GM12878 (cell line): ENCODE data around the gene XPO6. TPM values are rescaled to one million over a fixed set of nuclear protein-coding genes. Genes with fewer than 3 reads are reported as not detected.

Experiments
- CREM ChIP-seq: IDR thresholded peaks from 2 replicates; pipeline ENCODE4 v1.6.1; 2014; ENCODE audit warnings: antibody characterized with exemption, low read depth
- EED ChIP-seq: sonication (generic); IDR thresholded peaks from 2 replicates; pipeline ENCODE4 v1.6.1; 2016; ENCODE audit warnings: antibody characterized with exemption, low read depth
- FOXM1 ChIP-seq: IDR thresholded peaks from 2 replicates; pipeline ENCODE4 v1.6.1; 2012; ENCODE audit warnings: low read depth, mild to moderate bottlenecking, inconsistent platforms, low read length, moderate library complexity
- GABPA ChIP-seq: IDR thresholded peaks from 2 replicates; pipeline ENCODE4 v1.6.1; 2014; ENCODE audit warnings: antibody characterized with exemption, low read depth, mild to moderate bottlenecking, inconsistent platforms
- GATAD2B ChIP-seq: fragments of 450-650 bp; conservative IDR thresholded peaks from 2 replicates; pipeline ENCODE4 v1.6.1; 2017; ENCODE audit warnings: low read depth, mild to moderate bottlenecking, moderate library complexity
- MLLT1 ChIP-seq: fragments of 450-650 bp; IDR thresholded peaks from 2 replicates; pipeline ENCODE4 v1.6.1; 2016; ENCODE audit warnings: mild to moderate bottlenecking
- MTA2 ChIP-seq: fragments of 450-650 bp; IDR thresholded peaks from 2 replicates; pipeline ENCODE4 v1.6.1; 2016; ENCODE audit warnings: low read depth, mild to moderate bottlenecking, moderate library complexity
- NFYA ChIP-seq: IDR thresholded peaks from 2 replicates; pipeline ENCODE4 v1.6.1; 2011; ENCODE audit warnings: low read depth, mild to moderate bottlenecking, low read length, improper control_type of control experiment, borderline replicate concordance
- NRF1 ChIP-seq: conservative IDR thresholded peaks from 2 replicates; pipeline ENCODE4 v1.6.1; 2011; ENCODE audit warnings: mild to moderate bottlenecking, low read depth, low read length, improper control_type of control experiment
- RB1 ChIP-seq: fragments of 450-650 bp; formaldehyde crosslinking; IDR thresholded peaks from 2 replicates; pipeline ENCODE4 v1.6.1; 2017; ENCODE audit warnings: mild to moderate bottlenecking, borderline replicate concordance
- SMARCA5 ChIP-seq: fragments of 450-650 bp; IDR thresholded peaks from 2 replicates; pipeline ENCODE4 v1.6.1; 2017; ENCODE audit warnings: mild to moderate bottlenecking
- SUPT20H ChIP-seq: IDR thresholded peaks from 2 replicates; pipeline ENCODE4 v1.6.1; 2011; ENCODE audit warnings: low read depth, mild to moderate bottlenecking, low read length, moderate library complexity, borderline replicate concordance; ENCODE audit not compliant: control insufficient read depth
- TAF1 ChIP-seq: IDR thresholded peaks from 2 replicates; pipeline ENCODE4 v1.6.1; 2011; ENCODE audit warnings: mild to moderate bottlenecking, low read depth, low read length, borderline replicate concordance
- TCF12 ChIP-seq: IDR thresholded peaks from 2 replicates; pipeline ENCODE4 v1.6.1; 2011; ENCODE audit warnings: low read depth, mild to moderate bottlenecking, low read length
- ZNF592 ChIP-seq: fragments of 450-650 bp; IDR thresholded peaks from 2 replicates; pipeline ENCODE4 v1.6.1; 2017; ENCODE audit warnings: mild to moderate bottlenecking, moderate library complexity
- polyA plus RNA-seq, 11 experiments: library from polyadenylated mRNA; depleted of rRNA in 4 of 11; unstranded in 6 of 11; stranded (reverse) in 5 of 11; fragments of >200 nt; fragmentation: Nextera tagmentation in 4 of 11; fragmentation: Illumina TruSeq in 1 of 11; extraction: Ambion mirVana in 4 of 11; extraction: Trizol in 1 of 11; gene quantifications; 1 replicate in 1 of 11; 2 replicates in 10 of 11; pipeline versions ENCODE4 v1.2.1 to v1.2.3, GENCODE V29; 2011 to 2016; ENCODE audit warnings: inconsistent platforms in 2 of 11, missing spikeins in 2 of 11, low read depth in 1 of 11
- total RNA-seq, 4 experiments: library from RNA; depleted of rRNA in 3 of 4; stranded (reverse); fragments of >200 nt in 3 of 4; fragmentation: Illumina TruSeq in 1 of 4; extraction: Trizol in 1 of 4; gene quantifications; 2 replicates each; pipeline versions ENCODE4 v1.2.1 to v1.2.3, GENCODE V29; 2013 to 2021
- TF ChIP-seq, protein P1 (sequence below): fragments of 450-650 bp; IDR thresholded peaks from 2 replicates; pipeline ENCODE4 v1.6.1; 2016; ENCODE audit warnings: mild to moderate bottlenecking, moderate library complexity, borderline replicate concordance
- TF ChIP-seq, protein P2 (sequence below): fragments of 450-650 bp; IDR thresholded peaks from 2 replicates; pipeline ENCODE4 v1.6.1; 2017; ENCODE audit warnings: antibody characterized with exemption, mild to moderate bottlenecking, moderate library complexity

Gene XPO6
- total and polyA plus RNA-seq, 10 of the 15 experiments (the other 5 are each of a cell fraction or from before 2014, with no cell fraction given): 9.9 to 246 (median 110) TPM

GRCh38 chr16:28192806-28193529 is 18.8 kb downstream of the XPO6 start (continued):
- TF ChIP-seq MTA2 (0 out of 2 replicates have a peak, but pooled peaks have one; percentile 10), RB1 (no peak), CREM (peak; percentile 27; the same call in 1 of the 2 replicates), GABPA (peak; percentile 73), MLLT1 (no peak), FOXM1 (peak; percentile 27), GATAD2B (no peak), SUPT20H (no peak), NRF1 (0 out of 2 replicates have a peak, but pooled peaks have one; percentile 12), ZNF592 (no peak), TAF1 (peak; percentile 73), EED (no peak; the same call in none of the 2 replicates), SMARCA5 (no peak), NFYA (no peak), TCF12 (peak; percentile 73; the same call in 1 of the 2 replicates)
- TF ChIP-seq, protein P1, sequence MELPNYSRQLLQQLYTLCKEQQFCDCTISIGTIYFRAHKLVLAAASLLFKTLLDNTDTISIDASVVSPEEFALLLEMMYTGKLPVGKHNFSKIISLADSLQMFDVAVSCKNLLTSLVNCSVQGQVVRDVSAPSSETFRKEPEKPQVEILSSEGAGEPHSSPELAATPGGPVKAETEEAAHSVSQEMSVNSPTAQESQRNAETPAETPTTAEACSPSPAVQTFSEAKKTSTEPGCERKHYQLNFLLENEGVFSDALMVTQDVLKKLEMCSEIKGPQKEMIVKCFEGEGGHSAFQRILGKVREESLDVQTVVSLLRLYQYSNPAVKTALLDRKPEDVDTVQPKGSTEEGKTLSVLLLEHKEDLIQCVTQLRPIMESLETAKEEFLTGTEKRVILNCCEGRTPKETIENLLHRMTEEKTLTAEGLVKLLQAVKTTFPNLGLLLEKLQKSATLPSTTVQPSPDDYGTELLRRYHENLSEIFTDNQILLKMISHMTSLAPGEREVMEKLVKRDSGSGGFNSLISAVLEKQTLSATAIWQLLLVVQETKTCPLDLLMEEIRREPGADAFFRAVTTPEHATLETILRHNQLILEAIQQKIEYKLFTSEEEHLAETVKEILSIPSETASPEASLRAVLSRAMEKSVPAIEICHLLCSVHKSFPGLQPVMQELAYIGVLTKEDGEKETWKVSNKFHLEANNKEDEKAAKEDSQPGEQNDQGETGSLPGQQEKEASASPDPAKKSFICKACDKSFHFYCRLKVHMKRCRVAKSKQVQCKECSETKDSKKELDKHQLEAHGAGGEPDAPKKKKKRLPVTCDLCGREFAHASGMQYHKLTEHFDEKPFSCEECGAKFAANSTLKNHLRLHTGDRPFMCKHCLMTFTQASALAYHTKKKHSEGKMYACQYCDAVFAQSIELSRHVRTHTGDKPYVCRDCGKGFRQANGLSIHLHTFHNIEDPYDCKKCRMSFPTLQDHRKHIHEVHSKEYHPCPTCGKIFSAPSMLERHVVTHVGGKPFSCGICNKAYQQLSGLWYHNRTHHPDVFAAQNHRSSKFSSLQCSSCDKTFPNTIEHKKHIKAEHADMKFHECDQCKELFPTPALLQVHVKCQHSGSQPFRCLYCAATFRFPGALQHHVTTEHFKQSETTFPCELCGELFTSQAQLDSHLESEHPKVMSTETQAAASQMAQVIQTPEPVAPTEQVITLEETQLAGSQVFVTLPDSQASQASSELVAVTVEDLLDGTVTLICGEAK: peak; percentile 70; the same call in 1 of the 2 replicates
- TF ChIP-seq, protein P2, sequence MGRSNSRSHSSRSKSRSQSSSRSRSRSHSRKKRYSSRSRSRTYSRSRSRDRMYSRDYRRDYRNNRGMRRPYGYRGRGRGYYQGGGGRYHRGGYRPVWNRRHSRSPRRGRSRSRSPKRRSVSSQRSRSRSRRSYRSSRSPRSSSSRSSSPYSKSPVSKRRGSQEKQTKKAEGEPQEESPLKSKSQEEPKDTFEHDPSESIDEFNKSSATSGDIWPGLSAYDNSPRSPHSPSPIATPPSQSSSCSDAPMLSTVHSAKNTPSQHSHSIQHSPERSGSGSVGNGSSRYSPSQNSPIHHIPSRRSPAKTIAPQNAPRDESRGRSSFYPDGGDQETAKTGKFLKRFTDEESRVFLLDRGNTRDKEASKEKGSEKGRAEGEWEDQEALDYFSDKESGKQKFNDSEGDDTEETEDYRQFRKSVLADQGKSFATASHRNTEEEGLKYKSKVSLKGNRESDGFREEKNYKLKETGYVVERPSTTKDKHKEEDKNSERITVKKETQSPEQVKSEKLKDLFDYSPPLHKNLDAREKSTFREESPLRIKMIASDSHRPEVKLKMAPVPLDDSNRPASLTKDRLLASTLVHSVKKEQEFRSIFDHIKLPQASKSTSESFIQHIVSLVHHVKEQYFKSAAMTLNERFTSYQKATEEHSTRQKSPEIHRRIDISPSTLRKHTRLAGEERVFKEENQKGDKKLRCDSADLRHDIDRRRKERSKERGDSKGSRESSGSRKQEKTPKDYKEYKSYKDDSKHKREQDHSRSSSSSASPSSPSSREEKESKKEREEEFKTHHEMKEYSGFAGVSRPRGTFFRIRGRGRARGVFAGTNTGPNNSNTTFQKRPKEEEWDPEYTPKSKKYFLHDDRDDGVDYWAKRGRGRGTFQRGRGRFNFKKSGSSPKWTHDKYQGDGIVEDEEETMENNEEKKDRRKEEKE: no peak
